Neural cell (in vitro differentiated cells): ENCODE measurements around the gene DNMBP.

Source experiments
- CTCF ChIP-seq: fragments of 450-650 bp; IDR thresholded peaks from 2 replicates; pipeline ENCODE4 v1.5.1; 2014; ENCODE audit warnings: antibody characterized with exemption, mild to moderate bottlenecking, moderate library complexity; ENCODE audit not compliant: poor library complexity, severe bottlenecking
- EP300 ChIP-seq: fragments of 450-650 bp; conservative IDR thresholded peaks from 2 replicates; pipeline ENCODE4 v1.6.1; 2014; ENCODE audit warnings: antibody characterized with exemption, mild to moderate bottlenecking, moderate library complexity; ENCODE audit not compliant: poor library complexity, severe bottlenecking
- MXI1 ChIP-seq: fragments of 450-650 bp; conservative IDR thresholded peaks from 2 replicates; pipeline ENCODE4 v1.6.1; 2014; ENCODE audit warnings: antibody characterized with exemption, mild to moderate bottlenecking; ENCODE audit not compliant: poor library complexity, severe bottlenecking
- POLR2AphosphoS5 ChIP-seq: IDR thresholded peaks from 2 replicates; pipeline ENCODE4 v1.6.1; 2012
- SMC3 ChIP-seq: fragments of 450-650 bp; conservative IDR thresholded peaks from 2 replicates; pipeline ENCODE4 v1.6.1; 2014; ENCODE audit warnings: antibody characterized with exemption, mild to moderate bottlenecking, moderate library complexity; ENCODE audit not compliant: poor library complexity

- TF ChIP-seq CTCF (no peak), MXI1 (no peak), SMC3 (no peak), EP300 (no peak), POLR2AphosphoS5 (no peak)
Measured at GRCh38 chr10:99975106-99975829, 34.5 kb downstream of the DNMBP start.
